ENCODE results near the gene CD274. TPM values are rescaled to one million over a fixed set of nuclear protein-coding genes. Genes with fewer than 3 reads are reported as not detected.

The CD274 gene
- total and polyA plus RNA-seq, 2 experiments from 2014 or later = not detected

GRCh38 chr9:5452286-5452609 lies 1.9 kb downstream of the CD274 start:
- Mint-ChIP-seq H3K36me3 (ENCODE audit: low read depth) (no peaks in the 10 kb centered on the region), H3K27ac (no peak overlapping the region), H3K4me1 (peaks cover 2% of the 10 kb centered on the region; the same call in 1 of the 3 replicates), H3K9me3 (no peaks in the 10 kb centered on the region), H3K4me3 (no peak overlapping the region), H3K27me3 (ENCODE audit: insufficient read depth, low read depth, poor library complexity) (peaks cover 2% of the 10 kb centered on the region)
- H3K27ac ChIP-seq (ENCODE audit: low read depth) = no peak overlapping the region
- ATAC-seq = no peak
- no peak overlapping the region for H3K4me2 ChIP-seq
- H3K4me3 ChIP-seq = no peak overlapping the region
- no peaks in the 10 kb centered on the region for H3K27me3 ChIP-seq (ENCODE audit: insufficient read depth)
- no peaks in the 10 kb centered on the region for H3F3A ChIP-seq (replicated peaks; ENCODE audit: low read depth)
- no peak overlapping the region for H2AFZ ChIP-seq
- H3K4me1 ChIP-seq (ENCODE audit: insufficient read depth) = 0 out of 2 replicates have a peak, but pooled peaks cover 4% of the 10 kb centered on the region
- H4K20me1 ChIP-seq (replicated peaks; ENCODE audit: insufficient read depth) = no peaks in the 10 kb centered on the region
- TF ChIP-seq ZNF114 (CRISPR knock-in tag; IDR thresholded peaks at IDR 0.05) (no peak), POLR2AphosphoS5 (IDR thresholded peaks at IDR 0.05; ENCODE audit: low read depth) (no peak), STAT1 (IDR thresholded peaks at IDR 0.05; ENCODE audit: unreplicated experiment) (no peak), JUNB (IDR thresholded peaks at IDR 0.05; ENCODE audit: unreplicated experiment) (no peak), EZH2phosphoT487 (IDR thresholded peaks at IDR 0.05; ENCODE audit: unreplicated experiment) (no peak), NANOG (IDR thresholded peaks at IDR 0.05; ENCODE audit: borderline replicate concordance) (no peak), CREB1 (CRISPR knock-in tag; IDR thresholded peaks at IDR 0.05; ENCODE audit: low read depth) (no peak), ETS1 (IDR thresholded peaks at IDR 0.05) (no peak), EZH2 (IDR thresholded peaks at IDR 0.05; ENCODE audit: low read depth, unreplicated experiment) (no peak)
- TF ChIP-seq, protein P1, sequence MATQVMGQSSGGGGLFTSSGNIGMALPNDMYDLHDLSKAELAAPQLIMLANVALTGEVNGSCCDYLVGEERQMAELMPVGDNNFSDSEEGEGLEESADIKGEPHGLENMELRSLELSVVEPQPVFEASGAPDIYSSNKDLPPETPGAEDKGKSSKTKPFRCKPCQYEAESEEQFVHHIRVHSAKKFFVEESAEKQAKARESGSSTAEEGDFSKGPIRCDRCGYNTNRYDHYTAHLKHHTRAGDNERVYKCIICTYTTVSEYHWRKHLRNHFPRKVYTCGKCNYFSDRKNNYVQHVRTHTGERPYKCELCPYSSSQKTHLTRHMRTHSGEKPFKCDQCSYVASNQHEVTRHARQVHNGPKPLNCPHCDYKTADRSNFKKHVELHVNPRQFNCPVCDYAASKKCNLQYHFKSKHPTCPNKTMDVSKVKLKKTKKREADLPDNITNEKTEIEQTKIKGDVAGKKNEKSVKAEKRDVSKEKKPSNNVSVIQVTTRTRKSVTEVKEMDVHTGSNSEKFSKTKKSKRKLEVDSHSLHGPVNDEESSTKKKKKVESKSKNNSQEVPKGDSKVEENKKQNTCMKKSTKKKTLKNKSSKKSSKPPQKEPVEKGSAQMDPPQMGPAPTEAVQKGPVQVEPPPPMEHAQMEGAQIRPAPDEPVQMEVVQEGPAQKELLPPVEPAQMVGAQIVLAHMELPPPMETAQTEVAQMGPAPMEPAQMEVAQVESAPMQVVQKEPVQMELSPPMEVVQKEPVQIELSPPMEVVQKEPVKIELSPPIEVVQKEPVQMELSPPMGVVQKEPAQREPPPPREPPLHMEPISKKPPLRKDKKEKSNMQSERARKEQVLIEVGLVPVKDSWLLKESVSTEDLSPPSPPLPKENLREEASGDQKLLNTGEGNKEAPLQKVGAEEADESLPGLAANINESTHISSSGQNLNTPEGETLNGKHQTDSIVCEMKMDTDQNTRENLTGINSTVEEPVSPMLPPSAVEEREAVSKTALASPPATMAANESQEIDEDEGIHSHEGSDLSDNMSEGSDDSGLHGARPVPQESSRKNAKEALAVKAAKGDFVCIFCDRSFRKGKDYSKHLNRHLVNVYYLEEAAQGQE (IDR thresholded peaks at IDR 0.05; ENCODE audit: unreplicated experiment) = no peak
- no peaks in the 10 kb centered on the region for H3K79me2 ChIP-seq (replicated peaks; ENCODE audit: insufficient read depth)
- no peaks in the 10 kb centered on the region for H3K9me2 ChIP-seq (ENCODE audit: insufficient read depth)
- DNase-seq (ENCODE audit: low spot score) = no peak
- no peaks in the 10 kb centered on the region for H3K36me3 ChIP-seq (ENCODE audit: insufficient read depth)

- Mint-ChIP-seq H3K27me3 (ENCODE audit: insufficient read depth, low read depth, poor library complexity) (peaks cover 2% of the 10 kb centered on the region), H3K9me3 (no peaks in the 10 kb centered on the region), H3K4me1 (peaks cover 2% of the 10 kb centered on the region; the same call in 1 of the 3 replicates), H3K27ac (no peak overlapping the region), H3K4me3 (no peak overlapping the region), H3K36me3 (ENCODE audit: low read depth) (no peaks in the 10 kb centered on the region)
- Histone ChIP-seq H3K79me2 (replicated peaks; ENCODE audit: insufficient read depth) (no peaks in the 10 kb centered on the region), H3K4me2 (no peak overlapping the region), H4K20me1 (replicated peaks; ENCODE audit: insufficient read depth) (no peaks in the 10 kb centered on the region), H3K9me2 (ENCODE audit: insufficient read depth) (no peaks in the 10 kb centered on the region), H2AFZ (no peak overlapping the region), H3K4me3 (no peak overlapping the region), H3K36me3 (ENCODE audit: insufficient read depth) (no peaks in the 10 kb centered on the region), H3K27ac (ENCODE audit: low read depth) (no peak overlapping the region), H3K27me3 (ENCODE audit: insufficient read depth) (no peaks in the 10 kb centered on the region), H3F3A (replicated peaks; ENCODE audit: low read depth) (no peaks in the 10 kb centered on the region), H3K4me1 (ENCODE audit: insufficient read depth) (0 out of 2 replicates have a peak, but pooled peaks cover 4% of the 10 kb centered on the region)
- ATAC-seq (no peak), DNase-seq (ENCODE audit: low spot score) (no peak)
- TF ChIP-seq NANOG (IDR thresholded peaks at IDR 0.05; ENCODE audit: borderline replicate concordance) = no peak
- no peak for TF ChIP-seq ZNF331 (CRISPR knock-in tag; IDR thresholded peaks at IDR 0.05; ENCODE audit: low read depth)
- TF ChIP-seq JUNB (IDR thresholded peaks at IDR 0.05; ENCODE audit: unreplicated experiment) = no peak
- no peak for TF ChIP-seq EZH2 (IDR thresholded peaks at IDR 0.05; ENCODE audit: low read depth, unreplicated experiment)
- TF ChIP-seq POLR2AphosphoS5 (IDR thresholded peaks at IDR 0.05; ENCODE audit: low read depth) = no peak
- TF ChIP-seq ZNF462 (CRISPR knock-in tag; IDR thresholded peaks at IDR 0.05) = no peak
These were observed 2.7 kb downstream of the CD274 start for GRCh38 chr9:5453004-5453403.
